ENCODE results near the gene USH1G.

GRCh38 chr17:74964246-74964761 lies 41.2 kb upstream of the USH1G start:
- TF ChIP-seq ZNF274 (IDR thresholded peaks at IDR 0.05; ENCODE audit: low read depth, low read length): no peak
- no peak for TF ChIP-seq SUZ12 (IDR thresholded peaks at IDR 0.05; ENCODE audit: extremely low read depth, insufficient read depth, insufficient read length)
- no peak for TF ChIP-seq YY1 (IDR thresholded peaks at IDR 0.05; ENCODE audit: insufficient read depth, insufficient read length)
